ENCODE measurements around the gene ZNF236. TPM values are rescaled to one million over a fixed set of nuclear protein-coding genes. Genes with fewer than 3 reads are reported as not detected.

Gene ZNF236
- 4.9 and 14.9 TPM in 2 replicates for total RNA-seq

GRCh38 chr18:76822506-76823160 lies at the start of gene ZNF236:
ZNF236 (plus strand) TSS chr18:76822557; CDS start chr18:76822608, 51 bp downstream.

Data from myometrial cell (primary cell).